K562 (cell line): ENCODE data around the gene KIF3A. TPM values are rescaled to one million over a fixed set of nuclear protein-coding genes. Genes with fewer than 3 reads are reported as not detected.

Experiments used
- ATAC-seq: fragments of 200-7000 bp; cut with Tn5 transposase; 3 replicates; pipeline ENCODE4 v1.9.1; 2020; ENCODE audit warnings: moderate library complexity
- BruUV-seq: library from RNA; stranded (reverse); fragments of 400-500 nt; replicated peaks from 2 replicates; lab custom pipeline; 2021; lab: Mats Ljungman, UMichigan
- CTCF ChIA-PET: fragments of 300-600 bp; formaldehyde crosslinking; extraction: SDS; loops from one replicate; lab custom pipeline; 2021; ENCODE audit warnings: low intra/inter-chr PET ratio; lab: Yijun Ruan, JAX
- POLR2A ChIA-PET: fragments of 300-600, 350-650 bp; sonication (Branson Sonifier 250); formaldehyde crosslinking; extraction: SDS; loops from one replicate; lab custom pipeline; 2021; ENCODE audit warnings: antibody characterized with exemption, inconsistent platforms; lab: Yijun Ruan, JAX
- DNase-seq, 4 experiments: peaks; one replicate each; pipeline versions ENCODE4 v3.0.0 to v3.0.0-alpha.2; 2011 to 2018; ENCODE audit warnings: low spot score in 3 of 4, mixed read lengths in 3 of 4; ENCODE audit errors: extremely low read depth in 1 of 4
- FAIRE-seq: peaks from 2 replicates; lab custom pipeline; 2011; peaks lifted over from hg19 to GRCh38; lab: Jason Lieb, UNC
- H2AFZ ChIP-seq: 2 replicates; pipeline ENCODE4 v1.6.0; 2011; ENCODE audit warnings: low read depth, low read length, control low read depth, inconsistent platforms
- H3K27ac ChIP-seq: fragments of 200-600 bp; 3 replicates; pipeline ENCODE4 v1.8.0; 2011; ENCODE audit warnings: low read depth, mild to moderate bottlenecking, control low read depth, inconsistent platforms, low read length, moderate library complexity, mixed read lengths; ENCODE audit errors: extremely low read depth
- H3K27me3 ChIP-seq, 2 experiments: fragments of 300-600 bp in 1 of 2; 2 replicates in 1 of 2; 3 replicates in 1 of 2; pipeline versions ENCODE4 v1.6.0 to v1.8.0; 2011; ENCODE audit warnings: inconsistent platforms in 2 of 2, low read length in 2 of 2, mild to moderate bottlenecking in 1 of 2, mixed read lengths in 1 of 2, moderate library complexity in 1 of 2; ENCODE audit not compliant: control insufficient read depth in 2 of 2, insufficient read depth in 2 of 2
- H3K36me3 ChIP-seq: fragments of 300-600 bp; 3 replicates; pipeline ENCODE4 v1.8.0; 2011; ENCODE audit warnings: mild to moderate bottlenecking, low read length, inconsistent platforms; ENCODE audit not compliant: control insufficient read depth, insufficient read depth
- H3K4me1 ChIP-seq, 2 experiments: fragments of 200-600 bp in 1 of 2; replicated peaks in 1 of 2; 2 replicates in 1 of 2; 3 replicates in 1 of 2; pipeline versions ENCODE4 v1.5.1 to v1.8.0; 2011; ENCODE audit warnings: inconsistent platforms in 2 of 2, low read length in 2 of 2, mild to moderate bottlenecking in 1 of 2, mixed read lengths in 1 of 2, moderate library complexity in 1 of 2; ENCODE audit not compliant: control insufficient read depth in 2 of 2, insufficient read depth in 2 of 2
- H3K4me2 ChIP-seq: 2 replicates; pipeline ENCODE4 v1.6.1; 2011; ENCODE audit warnings: low read length, control low read depth, inconsistent platforms, mixed read lengths; ENCODE audit not compliant: insufficient read depth
- H3K4me3 ChIP-seq: fragments of 200-600 bp; sonication (generic), shearing (Covaris generic); 2 replicates; pipeline ENCODE4 v1.5.1; 2016; ENCODE audit warnings: control low read depth, inconsistent platforms
- H3K79me2 ChIP-seq: fragments of 200-600 bp; 3 replicates; pipeline ENCODE4 v1.8.0; 2011; ENCODE audit warnings: low read length, inconsistent platforms; ENCODE audit not compliant: control insufficient read depth, insufficient read depth
- H3K9ac ChIP-seq, 2 experiments: 2 replicates each; pipeline versions ENCODE4 v1.6.0 to v1.6.1; 2011; ENCODE audit warnings: low read depth in 2 of 2, low read length in 2 of 2, control low read depth in 1 of 2, inconsistent platforms in 1 of 2, mild to moderate bottlenecking in 1 of 2, mixed read lengths in 1 of 2; ENCODE audit not compliant: insufficient read depth in 1 of 2
- H3K9me1 ChIP-seq: one replicate; pipeline ENCODE4 v1.6.0; 2011; ENCODE audit warnings: inconsistent platforms, mild to moderate bottlenecking, low read length, moderate library complexity; ENCODE audit not compliant: control insufficient read depth, insufficient read depth
- H3K9me3 ChIP-seq: replicated peaks from 2 replicates; pipeline ENCODE4 v1.5.1; 2011; ENCODE audit warnings: low read depth, low read length, inconsistent platforms; ENCODE audit not compliant: control insufficient read depth, insufficient read depth
- H4K20me1 ChIP-seq: replicated peaks from 2 replicates; pipeline ENCODE4 v1.6.1; 2011; ENCODE audit warnings: low read length, inconsistent platforms, mixed read lengths; ENCODE audit not compliant: control insufficient read depth, insufficient read depth
- CTBP1 ChIP-seq: fragments of 450-650 bp; IDR thresholded peaks from 2 replicates; pipeline ENCODE4 v1.6.1; 2016; ENCODE audit warnings: borderline replicate concordance
- DIDO1 ChIP-seq: fragments of 450-650 bp; IDR thresholded peaks from 2 replicates; pipeline ENCODE4 v1.6.1; 2016; ENCODE audit warnings: low read depth, missing biosample characterization, missing genetic modification characterization
- GABPA ChIP-seq: fragments of 200-800 bp; sonication (Bioruptor generic); conservative IDR thresholded peaks from 2 replicates; pipeline ENCODE4 v1.6.1; 2016; ENCODE audit warnings: low read depth, missing genetic modification characterization, missing compliant biosample characterization
- HNRNPUL1 ChIP-seq: fragments of 200-400 bp; formaldehyde crosslinking; IDR thresholded peaks from 2 replicates; pipeline ENCODE4 v1.6.1; 2017; ENCODE audit warnings: low read length
- KLF16 ChIP-seq: IDR thresholded peaks from 2 replicates; pipeline ENCODE4 v1.6.1; 2016; ENCODE audit warnings: antibody characterized with exemption
- NCOA6 ChIP-seq: fragments of 450-650 bp; IDR thresholded peaks from 2 replicates; pipeline ENCODE4 v1.6.1; 2017; ENCODE audit warnings: mild to moderate bottlenecking
- NFATC3 ChIP-seq: fragments of 450-650 bp; IDR thresholded peaks from 2 replicates; pipeline ENCODE4 v1.6.1; 2017; ENCODE audit warnings: mild to moderate bottlenecking
- NFE2L1 ChIP-seq: fragments of 450-650 bp; IDR thresholded peaks from 2 replicates; pipeline ENCODE4 v1.6.1; 2016; ENCODE audit warnings: missing genetic modification characterization, low read depth, mild to moderate bottlenecking, missing compliant biosample characterization, moderate library complexity, borderline replicate concordance
- PHB2 ChIP-seq: fragments of 450-650 bp; IDR thresholded peaks from 2 replicates; pipeline ENCODE4 v1.6.1; 2017; ENCODE audit warnings: low read depth
- POLR2A ChIP-seq: fragments of 450-650 bp; conservative IDR thresholded peaks from 2 replicates; pipeline ENCODE4 v1.6.1; 2016
- RERE ChIP-seq: sonication (generic); formaldehyde crosslinking; IDR thresholded peaks from 2 replicates; pipeline ENCODE4 v1.8.0; 2023; ENCODE audit warnings: missing genetic modification reagents, mild to moderate bottlenecking, borderline replicate concordance
- TCF7 ChIP-seq: sonication (generic); IDR thresholded peaks from 2 replicates; pipeline ENCODE4 v1.6.1; 2016; ENCODE audit warnings: antibody characterized with exemption, borderline replicate concordance
- TGIF2 ChIP-seq: sonication (generic); formaldehyde crosslinking; IDR thresholded peaks from 2 replicates; pipeline ENCODE4 v1.8.1; 2022; ENCODE audit warnings: mild to moderate bottlenecking, missing genetic modification reagents, moderate library complexity
- XRCC5 ChIP-seq: fragments of 200-400 bp; formaldehyde crosslinking; IDR thresholded peaks from 2 replicates; pipeline ENCODE4 v1.6.1; 2017; ENCODE audit warnings: low read depth, mild to moderate bottlenecking, low read length
- ZBTB1 ChIP-seq: sonication (generic); formaldehyde crosslinking; IDR thresholded peaks from 2 replicates; pipeline ENCODE4 v1.8.1; 2023; ENCODE audit warnings: missing genetic modification reagents, low read depth, mild to moderate bottlenecking, borderline replicate concordance
- ZHX1 ChIP-seq: fragments of 150-350 bp; conservative IDR thresholded peaks from 2 replicates; pipeline ENCODE4 v1.6.1; 2014; ENCODE audit warnings: low read length
- WGBS: fragments of 100-300 bp; shearing (Covaris generic); methylation state at CpG from one replicate; pipeline ENCODE4 v1.1.6; 2016; ENCODE audit warnings: low coverage, mixed read lengths; ENCODE audit not compliant: insufficient coverage; ENCODE audit errors: missing lambda C conversion rate; 5-methylcytosine and 5-hydroxymethylcytosine counted together
- in situ Hi-C: fragments of 300-500 bp; cut with MboI; formaldehyde crosslinking; loops from 4 replicates; pipeline ENCODE4 v1.15.0; 2018; ENCODE audit warnings: inconsistent platforms, mixed read lengths
- intact Hi-C: fragments of 100-400 bp; cut with micrococcal nuclease; formaldehyde crosslinking; loops from 2 replicates; pipeline ENCODE4 v1.14.2; 2022
- polyA plus RNA-seq, 8 experiments: library from polyadenylated mRNA; depleted of rRNA in 4 of 8; stranded (reverse) in 5 of 8; unstranded in 3 of 8; fragments of >200 nt; fragmentation: Nextera tagmentation in 2 of 8; fragmentation: Illumina TruSeq in 1 of 8; extraction: Ambion mirVana in 2 of 8; extraction: Trizol in 1 of 8; gene quantifications; 2 replicates each; pipeline versions ENCODE4 v1.2.1 to v1.2.3, GENCODE V29; 2011 to 2014; ENCODE audit warnings: inconsistent platforms in 1 of 8, missing spikeins in 1 of 8
- total RNA-seq, 7 experiments: library from RNA; depleted of rRNA in 6 of 7; stranded (reverse); fragments of >200 nt in 6 of 7; fragmentation: Illumina TruSeq in 2 of 7; extraction: Trizol in 2 of 7; gene quantifications; 2 replicates each; pipeline versions ENCODE4 v1.2.1 to v1.2.3, GENCODE V29; 2011 to 2021; ENCODE audit warnings: low replicate concordance in 1 of 7

KIF3A gene
- total and polyA plus RNA-seq, 9 of the 15 experiments (the other 6 are each of a cell fraction or from before 2014, with no cell fraction given), result 1.5 to 7.8 (median 6.0) TPM

GRCh38 chr5:132742158-132742557 lies 4.8 kb upstream of the KIF3A start:
- Histone ChIP-seq H3K27me3 (no peaks in the 10 kb centered on the region), H3K36me3 (no peaks in the 10 kb centered on the region), H3K9me3 (no peaks in the 10 kb centered on the region), H4K20me1 (no peaks in the 10 kb centered on the region), H3K79me2 (no peaks in the 10 kb centered on the region), H3K4me3 (no peak overlapping the region), H3K9me1 (no peaks in the 10 kb centered on the region), H3K4me1 (peaks cover 7 to 8% of the 10 kb centered on the region in 2 experiments; a peak in 3 of 5 replicates), H3K27ac (no peak overlapping the region), H3K4me2 (no peak overlapping the region), H2AFZ (no peak overlapping the region), H3K9ac (no peak overlapping the region)
- DNase-seq (no peak), ATAC-seq (no peak), FAIRE-seq (no peak)
- BruUV-seq, result no TSS peak
- intact Hi-C loops, result no loop called here
- ChIA-PET POLR2A (no interaction called here), CTCF (no interaction called here)
- in situ Hi-C loops, result no loop called here
- 41% methylated on average over 2 of the region's 2 CpGs for WGBS
- TF ChIP-seq RERE, result no peak
- TF ChIP-seq ZHX1, result no peak
- TF ChIP-seq KLF16, result no peak
- no peak for TF ChIP-seq NCOA6
- no peak for TF ChIP-seq NFE2L1 (tag)
- no peak for TF ChIP-seq POLR2A
- no peak for TF ChIP-seq ZBTB1 (CRISPR knock-in tag)
- no peak for TF ChIP-seq GABPA (tag)
- no peak for TF ChIP-seq DIDO1
- no peak for TF ChIP-seq PHB2
- TF ChIP-seq NFATC3, result no peak
- no peak for TF ChIP-seq TCF7
- no peak for TF ChIP-seq TGIF2 (CRISPR knock-in tag)
- TF ChIP-seq XRCC5, result no peak
- TF ChIP-seq HNRNPUL1, result no peak
- TF ChIP-seq CTBP1, result no peak
